HCT116 (cell line): ENCODE measurements around the gene ZNF423. TPM values are rescaled to one million over a fixed set of nuclear protein-coding genes. Genes with fewer than 3 reads are reported as not detected.
A peak's percentile ranks its signal among the peaks of the same experiment; 100 is the strongest.

Source experiments
- ATAC-seq: fragments of 200-7000 bp; cut with Tn5 transposase; 2 replicates; pipeline ENCODE4 v1.9.1; 2020; ENCODE audit warnings: mild to moderate bottlenecking, moderate library complexity
- BruUV-seq: library from RNA; stranded (reverse); fragments of 400-500 nt; replicated peaks from 2 replicates; lab custom pipeline; 2021; lab: Mats Ljungman, UMichigan
- CTCF ChIA-PET: fragments of 300-600 bp; sonication (Branson Sonifier 250); formaldehyde crosslinking; loops from one replicate; lab custom pipeline; 2021; ENCODE audit warnings: antibody characterized with exemption; lab: Charles Lee
- POLR2A ChIA-PET: fragments of 300-600, 350-600 bp; sonication (Branson Sonifier 250); formaldehyde crosslinking; loops from one replicate; lab custom pipeline; 2021; ENCODE audit warnings: antibody characterized with exemption; lab: Charles Lee
- RAD21 ChIA-PET, 2 experiments: fragments of 300-600 bp; sonication (Branson Sonifier 250); formaldehyde crosslinking; loops; one replicate each; lab custom pipeline; 2023; ENCODE audit warnings: low total read pairs in 2 of 2; ENCODE audit not compliant: uncharacterized antibody in 2 of 2, unreplicated experiment in 2 of 2, low non-redundant PET in 1 of 2; lab: Charles Lee
- DNase-seq: peaks from one replicate; pipeline ENCODE4 v3.0.0-alpha.2; 2010; ENCODE audit warnings: low read depth, low spot score
- H2AFZ ChIP-seq: fragments of 200-600 bp; shearing (Covaris generic), sonication (generic); 2 replicates; pipeline ENCODE4 v1.6.1; 2017; ENCODE audit warnings: low read depth, mixed run types, mixed read lengths, antibody characterized with exemption, low read length; ENCODE audit not compliant: poor library complexity, severe bottlenecking
- H3K27ac ChIP-seq: 2 replicates; pipeline ENCODE4 v1.5.1; 2012; ENCODE audit warnings: low read depth, low read length
- H3K27me3 ChIP-seq: fragments of 200-600 bp; sonication (generic); 2 replicates; pipeline ENCODE4 v1.6.1; 2016; ENCODE audit warnings: mixed run types, low read length, mixed read lengths; ENCODE audit not compliant: insufficient read depth
- H3K36me3 ChIP-seq, 2 experiments: fragments of 200-500 bp in 1 of 2; fragments of 200-600 bp in 1 of 2; sonication (Bioruptor generic) in 1 of 2; sonication (generic) in 1 of 2; 2 replicates each; pipeline versions ENCODE4 v1.5.1 to v1.6.1; 2014 to 2016; ENCODE audit warnings: low read length in 2 of 2, inconsistent platforms in 1 of 2, mixed read lengths in 1 of 2, mixed run types in 1 of 2; ENCODE audit not compliant: insufficient read depth in 2 of 2, control insufficient read depth in 1 of 2
- H3K4me1 ChIP-seq, 2 experiments: fragments of 200-600 bp in 1 of 2; sonication (generic) in 1 of 2; 2 replicates each; pipeline versions ENCODE4 v1.5.1 to v1.6.1; 2012 to 2017; ENCODE audit warnings: low read length in 2 of 2, inconsistent platforms in 1 of 2, mild to moderate bottlenecking in 1 of 2, mixed read lengths in 1 of 2, mixed run types in 1 of 2, moderate library complexity in 1 of 2; ENCODE audit not compliant: insufficient read depth in 2 of 2, control insufficient read depth in 1 of 2
- H3K4me2 ChIP-seq: fragments of 200-600 bp; sonication (generic); 2 replicates; pipeline ENCODE4 v1.6.1; 2017; ENCODE audit warnings: mixed run types, low read length, mixed read lengths
- H3K4me3 ChIP-seq, 2 experiments: fragments of 200-600 bp in 1 of 2; sonication (generic) in 1 of 2; replicated peaks in 1 of 2; 2 replicates each; pipeline ENCODE4 v1.5.1; 2011 to 2016; ENCODE audit warnings: low read length in 2 of 2, control low read depth in 1 of 2, low read depth in 1 of 2, mild to moderate bottlenecking in 1 of 2, mixed read lengths in 1 of 2, mixed run types in 1 of 2
- H3K79me2 ChIP-seq: fragments of 200-600 bp; sonication (generic); 2 replicates; pipeline ENCODE4 v1.6.1; 2017; ENCODE audit warnings: mild to moderate bottlenecking, mixed run types, low read length, moderate library complexity, mixed read lengths; ENCODE audit not compliant: insufficient read depth
- H3K9ac ChIP-seq: fragments of 200-600 bp; sonication (generic); 2 replicates; pipeline ENCODE4 v1.6.1; 2016; ENCODE audit warnings: low read length, mixed read lengths
- H3K9me2 ChIP-seq: fragments of 200-600 bp; sonication (generic), shearing (Covaris generic); 2 replicates; pipeline ENCODE4 v1.6.1; 2017; ENCODE audit warnings: mixed run types, mild to moderate bottlenecking, moderate library complexity; ENCODE audit not compliant: insufficient read depth
- H3K9me3 ChIP-seq, 2 experiments: fragments of 200-500 bp in 1 of 2; fragments of 200-600 bp in 1 of 2; sonication (Bioruptor generic) in 1 of 2; sonication (generic) in 1 of 2; 2 replicates each; pipeline ENCODE4 v1.6.1; 2014 to 2017; ENCODE audit warnings: low read length in 2 of 2, mixed read lengths in 2 of 2, inconsistent platforms in 1 of 2, low read depth in 1 of 2, mild to moderate bottlenecking in 1 of 2, mixed run types in 1 of 2, moderate library complexity in 1 of 2; ENCODE audit not compliant: control insufficient read depth in 1 of 2, insufficient read depth in 1 of 2
- H4K20me1 ChIP-seq: fragments of 200-600 bp; sonication (generic), shearing (Covaris generic); 2 replicates; pipeline ENCODE4 v1.6.1; 2017; ENCODE audit warnings: mixed run types, mild to moderate bottlenecking, moderate library complexity; ENCODE audit not compliant: insufficient read depth
- CEBPB ChIP-seq: IDR thresholded peaks from 2 replicates; pipeline ENCODE4 v1.6.1; 2012; ENCODE audit warnings: low read depth
- EGR1 ChIP-seq: IDR thresholded peaks from 2 replicates; pipeline ENCODE4 v1.6.1; 2012; ENCODE audit warnings: low read depth
- POLR2AphosphoS5 ChIP-seq: IDR thresholded peaks from 2 replicates; pipeline ENCODE4 v1.6.1; 2011; ENCODE audit warnings: mild to moderate bottlenecking, low read depth, low read length, moderate library complexity
- SIN3A ChIP-seq: IDR thresholded peaks from 2 replicates; pipeline ENCODE4 v1.6.1; 2012; ENCODE audit warnings: low read depth
- SP1 ChIP-seq: IDR thresholded peaks from 2 replicates; pipeline ENCODE4 v1.6.1; 2012; ENCODE audit warnings: low read depth
- SRF ChIP-seq: IDR thresholded peaks from 2 replicates; pipeline ENCODE4 v1.6.1; 2012; ENCODE audit warnings: low read depth
- intact Hi-C: fragments of 100-400 bp; cut with micrococcal nuclease; formaldehyde crosslinking; loops from 2 replicates; pipeline ENCODE4 v1.10.0; 2022
- total RNA-seq: library from RNA; stranded (reverse); gene quantifications from one replicate; pipeline ENCODE4 v1.2.1, GENCODE V29; 2021; ENCODE audit not compliant: unreplicated experiment

ZNF423 gene
- total RNA-seq, 1 experiment from 2014 or later, result 0.22 TPM

- Histone ChIP-seq H3K9me3 (no peaks in the 10 kb centered on the region), H3K79me2 (no peaks in the 10 kb centered on the region), H2AFZ (no peak overlapping the region), H3K4me2 (no peak overlapping the region), H3K4me3 (no peak overlapping the region), H3K27ac (no peak overlapping the region), H3K4me1 (peaks cover 8 to 21% of the 10 kb centered on the region in 2 experiments; a peak in 3 of 4 replicates), H3K9me2 (no peaks in the 10 kb centered on the region), H3K27me3 (0 out of 2 replicates have a peak, but pooled peaks cover 6% of the 10 kb centered on the region), H4K20me1 (no peaks in the 10 kb centered on the region), H3K36me3 (no peaks in the 10 kb centered on the region), H3K9ac (no peak overlapping the region)
- no TSS peak for BruUV-seq
- no peak for ATAC-seq
- RAD21 ChIA-PET, result no interaction called here
- CTCF ChIA-PET, result interaction anchor here (1.0 kb wide), 1 partner anchor 16 kb away, joined by 3 read pairs; no protein-coding TSS in a partner anchor
- no peak for DNase-seq
- no peak for TF ChIP-seq POLR2AphosphoS5
- intact Hi-C loops, result no loop called here
- POLR2A ChIA-PET, result no interaction called here
Observed at GRCh38 chr16:49860593-49860992, 4.7 kb upstream of the ZNF423 start.

- DNase-seq, result no peak
- ATAC-seq, result no peak
- RAD21 ChIA-PET, result no interaction called here
- H3K9ac ChIP-seq, result no peak overlapping the region
- peaks cover 8 to 26% of the 10 kb centered on the region in 2 experiments; a peak in 3 of 4 replicates for H3K4me1 ChIP-seq
- peak overlapping the region; percentile 48 to 63 for H3K4me3 ChIP-seq
- H3K79me2 ChIP-seq, result no peaks in the 10 kb centered on the region
- H2AFZ ChIP-seq, result no peak overlapping the region
- POLR2A ChIA-PET, result interaction anchor here (1.1 kb wide), 1 partner anchor 18 kb away, joined by 3 read pairs; no protein-coding TSS in a partner anchor
- H4K20me1 ChIP-seq, result no peaks in the 10 kb centered on the region
- BruUV-seq, result no TSS peak
- CTCF ChIA-PET, result interaction anchor here (3.0 kb wide), 2 partner anchors 18 to 63 kb away, joined by 23 to 24 read pairs; no protein-coding TSS in a partner anchor
- intact Hi-C loops, result loop anchor here (5.0 to 10.0 kb wide), 2 partner anchors 63 to 244 kb away; no protein-coding TSS in a partner anchor
- H3K9me3 ChIP-seq, result no peaks in the 10 kb centered on the region
- TF ChIP-seq SIN3A (no peak), CEBPB (no peak), SP1 (no peak), SRF (no peak), POLR2AphosphoS5 (no peak), EGR1 (peak; percentile 25; the same call in 1 of the 2 replicates)
- H3K27me3 ChIP-seq, result peaks cover 8% of the 10 kb centered on the region; the same call in 1 of the 2 replicates
- no peaks in the 10 kb centered on the region for H3K36me3 ChIP-seq
- H3K9me2 ChIP-seq, result no peaks in the 10 kb centered on the region
- H3K27ac ChIP-seq, result no peak overlapping the region
- H3K4me2 ChIP-seq, result peak overlapping the region; percentile 94
Observed at GRCh38 chr16:49859125-49859811, 3.4 kb upstream of the ZNF423 start.
